Panc1 (cell line): ENCODE results near the gene PALB2. TPM values are rescaled to one million over a fixed set of nuclear protein-coding genes. Genes with fewer than 3 reads are reported as not detected.
A peak's percentile ranks its signal among the peaks of the same experiment; 100 is the strongest.

ENCODE experiments used
- ATAC-seq: fragments of 200-7000 bp; cut with Tn5 transposase; 2 replicates; pipeline ENCODE4 v1.9.1; 2020; ENCODE audit warnings: mild to moderate bottlenecking, moderate library complexity
- BruUV-seq: library from RNA; stranded (reverse); fragments of 400-500 nt; replicated peaks from 2 replicates; lab custom pipeline; 2021; lab: Mats Ljungman, UMichigan
- CTCF ChIA-PET: fragments of 300-600 bp; sonication (Branson Sonifier 250); formaldehyde crosslinking; loops from one replicate; lab custom pipeline; 2022; ENCODE audit warnings: antibody characterized with exemption; lab: Charles Lee
- POLR2A ChIA-PET: fragments of 300-600 bp; sonication (Branson Sonifier 250); formaldehyde crosslinking; loops from one replicate; lab custom pipeline; 2022; ENCODE audit warnings: antibody characterized with exemption; lab: Charles Lee
- DNase-seq: peaks from one replicate; pipeline ENCODE4 v3.0.0-alpha.2; 2010; ENCODE audit warnings: low read depth, low spot score
- H3K27ac ChIP-seq: 2 replicates; pipeline ENCODE4 v1.5.1; 2011; ENCODE audit warnings: mild to moderate bottlenecking, low read length, inconsistent platforms
- H3K27me3 ChIP-seq: fragments of 200-500 bp; sonication (Bioruptor generic); 2 replicates; pipeline ENCODE4 v1.6.0; 2014; ENCODE audit warnings: low read length, inconsistent platforms; ENCODE audit not compliant: control insufficient read depth, insufficient read depth
- H3K36me3 ChIP-seq: fragments of 200-500 bp; sonication (Bioruptor generic); 2 replicates; pipeline ENCODE4 v1.5.1; 2014; ENCODE audit warnings: inconsistent platforms, mild to moderate bottlenecking, low read length, moderate library complexity; ENCODE audit not compliant: control insufficient read depth, insufficient read depth
- H3K4me1 ChIP-seq: 2 replicates; pipeline ENCODE4 v1.5.1; 2011; ENCODE audit warnings: inconsistent platforms, mild to moderate bottlenecking, low read length, moderate library complexity; ENCODE audit not compliant: control insufficient read depth, insufficient read depth
- H3K4me3 ChIP-seq, 2 experiments: 2 replicates each; pipeline ENCODE4 v1.5.1; 2011 to 2012; ENCODE audit warnings: low read depth in 2 of 2, low read length in 2 of 2, mild to moderate bottlenecking in 2 of 2, inconsistent platforms in 1 of 2, moderate library complexity in 1 of 2
- H3K9me3 ChIP-seq: fragments of 200-500 bp; sonication (Bioruptor generic); 2 replicates; pipeline ENCODE4 v1.5.1; 2014; ENCODE audit warnings: low read depth, mild to moderate bottlenecking, inconsistent platforms, low read length, moderate library complexity; ENCODE audit not compliant: control insufficient read depth, insufficient read depth
- CTCF ChIP-seq: fragments of 450-650 bp; IDR thresholded peaks from 2 replicates; pipeline ENCODE4 v1.5.1; 2017; ENCODE audit warnings: mild to moderate bottlenecking
- POLR2AphosphoS5 ChIP-seq: IDR thresholded peaks from 2 replicates; pipeline ENCODE4 v1.6.1; 2012; ENCODE audit warnings: mild to moderate bottlenecking, low read depth, low read length, moderate library complexity
- REST ChIP-seq, 2 experiments: IDR thresholded peaks; 2 replicates each; pipeline ENCODE4 v1.6.1; 2011 to 2012; ENCODE audit warnings: low read depth in 2 of 2, control low read depth in 1 of 2, low read length in 1 of 2, mild to moderate bottlenecking in 1 of 2, moderate library complexity in 1 of 2; ENCODE audit not compliant: insufficient read depth in 1 of 2
- SIN3A ChIP-seq: IDR thresholded peaks from 2 replicates; pipeline ENCODE4 v1.6.1; 2012; ENCODE audit warnings: low read depth, mild to moderate bottlenecking, low read length, moderate library complexity, borderline replicate concordance; ENCODE audit not compliant: insufficient read depth
- TCF7L2 ChIP-seq: IDR thresholded peaks from 2 replicates; pipeline ENCODE4 v1.6.1; 2011; ENCODE audit warnings: mild to moderate bottlenecking, low read depth, low read length, inconsistent platforms
- in situ Hi-C: cut with HindIII; loops from 2 replicates; pipeline ENCODE4 v1.10.0; 2016; ENCODE audit warnings: low sequenced_read_pairs, low pct_unique_long_range_greater_than_20kb
- intact Hi-C: fragments of 100-400 bp; cut with micrococcal nuclease; formaldehyde crosslinking; loops from one replicate; pipeline ENCODE4 v1.10.0; 2022; ENCODE audit not compliant: unreplicated experiment
- total RNA-seq: library from RNA; stranded (reverse); gene quantifications from one replicate; pipeline ENCODE4 v1.2.1, GENCODE V29; 2021; ENCODE audit not compliant: unreplicated experiment

The PALB2 gene
- total RNA-seq, 1 experiment from 2014 or later, result 21.7 TPM

GRCh38 chr16:23581764-23582163, 59.3 kb downstream of the PALB2 start:
- in situ Hi-C loops (no loop called here), intact Hi-C loops (no loop called here)
- no peaks in the 10 kb centered on the region for H3K4me1 ChIP-seq
- DNase-seq, result no peak
- H3K36me3 ChIP-seq, result peaks cover 19% of the 10 kb centered on the region
- no peaks in the 10 kb centered on the region for H3K9me3 ChIP-seq
- no peak for ATAC-seq
- ChIA-PET POLR2A (no interaction called here), CTCF (no interaction called here)
- TF ChIP-seq REST (IDR thresholded peaks at IDR 0.05; ENCODE audit: insufficient read depth in 1 of 2, low read depth in 2 of 2, low read length in 1 of 2) (no peak), POLR2AphosphoS5 (no peak), SIN3A (no peak), CTCF (no peak), TCF7L2 (no peak)
- no peak overlapping the region for H3K27ac ChIP-seq
- H3K27me3 ChIP-seq, result no peaks in the 10 kb centered on the region
- no peak overlapping the region for H3K4me3 ChIP-seq
- TSS peak; percentile 56 for BruUV-seq

GRCh38 chr16:23580391-23580790, 60.7 kb downstream of the PALB2 start:
- TF ChIP-seq SIN3A (no peak), TCF7L2 (no peak), CTCF (no peak), POLR2AphosphoS5 (no peak)
- no peak for ATAC-seq
- CTCF ChIA-PET, result no interaction called here
- no TSS peak for BruUV-seq
- POLR2A ChIA-PET, result no interaction called here
- no peak for DNase-seq
- intact Hi-C loops (no loop called here), in situ Hi-C loops (no loop called here)
- no peak overlapping the region for H3K27ac ChIP-seq
- H3K36me3 ChIP-seq, result peaks cover 18% of the 10 kb centered on the region
- no peaks in the 10 kb centered on the region for H3K27me3 ChIP-seq
- H3K4me3 ChIP-seq, result no peak overlapping the region
- no peaks in the 10 kb centered on the region for H3K9me3 ChIP-seq
- H3K4me1 ChIP-seq, result no peaks in the 10 kb centered on the region
